OCI-LY7 (cell line): ENCODE measurements around the gene APPBP2. TPM values are rescaled to one million over a fixed set of nuclear protein-coding genes. Genes with fewer than 3 reads are reported as not detected.

Source experiments
- BruUV-seq: library from RNA; stranded (reverse); fragments of 400-500 nt; replicated peaks from 2 replicates; lab custom pipeline; 2021; lab: Mats Ljungman, UMichigan
- CTCF ChIA-PET: fragments of 300-600 bp; sonication (Branson Sonifier 250); formaldehyde crosslinking; loops from one replicate; lab custom pipeline; 2022; ENCODE audit warnings: antibody characterized with exemption; ENCODE audit not compliant: unreplicated experiment; lab: Charles Lee
- POLR2A ChIA-PET: fragments of 300-600 bp; sonication (Branson Sonifier 250); formaldehyde crosslinking; loops from one replicate; lab custom pipeline; 2022; ENCODE audit warnings: antibody characterized with exemption; lab: Charles Lee
- DNase-seq: peaks from one replicate; pipeline ENCODE4 v3.0.0-alpha.2; 2015; ENCODE audit warnings: low spot score
- H2AFZ ChIP-seq: fragments of 200-600 bp; sonication (generic), shearing (Covaris generic); 2 replicates; pipeline ENCODE4 v1.6.1; 2014; ENCODE audit warnings: mild to moderate bottlenecking, antibody characterized with exemption, low read length, moderate library complexity
- H3K27ac ChIP-seq: fragments of 200-600 bp; sonication (generic); 2 replicates; pipeline ENCODE4 v1.5.1; 2014; ENCODE audit warnings: mixed run types, low read depth, mild to moderate bottlenecking, moderate library complexity, low read length, inconsistent platforms; ENCODE audit not compliant: poor library complexity, severe bottlenecking
- H3K36me3 ChIP-seq: fragments of 200-600 bp; sonication (generic); 2 replicates; pipeline ENCODE4 v1.6.1; 2014; ENCODE audit warnings: mild to moderate bottlenecking, antibody characterized with exemption, low read length, moderate library complexity, mixed read lengths; ENCODE audit not compliant: insufficient read depth
- H3K4me1 ChIP-seq: fragments of 200-600 bp; sonication (generic); 2 replicates; pipeline ENCODE4 v1.5.1; 2014; ENCODE audit warnings: mild to moderate bottlenecking, low read length; ENCODE audit not compliant: insufficient read depth, poor library complexity, severe bottlenecking
- H3K4me2 ChIP-seq: fragments of 200-600 bp; sonication (generic); 2 replicates; pipeline ENCODE4 v1.6.1; 2014; ENCODE audit warnings: mild to moderate bottlenecking, low read length
- H3K4me3 ChIP-seq: fragments of 200-600 bp; sonication (generic); 2 replicates; pipeline ENCODE4 v1.5.1; 2014; ENCODE audit warnings: mild to moderate bottlenecking, low read depth, low read length; ENCODE audit not compliant: poor library complexity, severe bottlenecking
- H3K79me2 ChIP-seq: fragments of 200-600 bp; sonication (generic); 2 replicates; pipeline ENCODE4 v1.6.1; 2016; ENCODE audit warnings: low read depth, mild to moderate bottlenecking, low read length, moderate library complexity, mixed read lengths; ENCODE audit not compliant: insufficient read depth
- H3K9me2 ChIP-seq: fragments of 200-600 bp; sonication (generic); 2 replicates; pipeline ENCODE4 v1.6.1; 2016; ENCODE audit warnings: mild to moderate bottlenecking, low read length, mixed read lengths; ENCODE audit not compliant: insufficient read depth
- H3K9me3 ChIP-seq: fragments of 200-600 bp; sonication (generic); 2 replicates; pipeline ENCODE4 v1.6.1; 2014; ENCODE audit warnings: mild to moderate bottlenecking, mixed run types, low read length, mixed read lengths
- H4K20me1 ChIP-seq: fragments of 200-600 bp; sonication (generic); 2 replicates; pipeline ENCODE4 v1.6.1; 2014; ENCODE audit warnings: mild to moderate bottlenecking, antibody characterized with exemption, low read length, moderate library complexity, mixed read lengths; ENCODE audit not compliant: insufficient read depth
- EZH2phosphoT487 ChIP-seq: fragments of 200-600 bp; sonication (generic); IDR thresholded peaks from 2 replicates; pipeline ENCODE4 v1.6.1; 2018; ENCODE audit warnings: low read depth, borderline replicate concordance, mild to moderate bottlenecking, mixed run types, antibody characterized with exemption, low read length, moderate library complexity, mixed read lengths
- intact Hi-C: fragments of 100-400 bp; cut with micrococcal nuclease; formaldehyde crosslinking; loops from one replicate; pipeline ENCODE4 v1.10.0; 2022; ENCODE audit not compliant: unreplicated experiment
- total RNA-seq, 2 experiments: library from RNA; depleted of rRNA in 1 of 2; stranded (reverse); fragments of >200 nt in 1 of 2; shearing (Covaris generic) in 1 of 2; gene quantifications; 2 replicates each; pipeline ENCODE4 v1.2.3, GENCODE V29; 2014 to 2022
- TF ChIP-seq, protein P1 (sequence below): fragments of 200-600 bp; sonication (generic); conservative IDR thresholded peaks from 2 replicates; pipeline ENCODE4 v1.5.1; 2014; ENCODE audit warnings: mild to moderate bottlenecking, antibody characterized with exemption, low read length, moderate library complexity, mixed read lengths

The APPBP2 gene
- total RNA-seq, 2 experiments from 2014 or later = 11.8 to 28.1 TPM

DNA sequence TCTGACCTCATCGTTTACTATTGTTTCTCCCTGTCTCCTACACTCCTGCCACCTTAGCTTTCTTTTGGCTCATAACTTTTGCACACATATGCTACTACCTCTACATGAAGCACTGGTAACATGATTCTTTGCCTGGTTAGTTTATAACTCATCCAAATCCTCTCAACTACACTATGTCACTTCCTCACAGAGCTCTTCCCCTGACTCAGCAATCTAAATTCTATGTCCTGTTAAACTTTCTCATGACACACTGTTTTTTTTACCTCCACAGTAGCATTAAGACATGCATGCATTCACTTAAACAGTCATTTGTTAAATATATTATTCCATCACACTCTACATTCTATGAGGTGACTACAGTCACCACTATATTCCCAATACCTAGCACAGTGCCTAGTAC is 19.7 kb downstream of the APPBP2 start:
- peaks cover 54% of the 10 kb centered on the region for H3K79me2 ChIP-seq
- POLR2A ChIA-PET = interaction anchor here (0.6 to 0.7 kb wide), 2 partner anchors 34 to 159 kb away, joined by 3 to 4 read pairs; no protein-coding TSS in a partner anchor
- H3K9me3 ChIP-seq = no peaks in the 10 kb centered on the region
- CTCF ChIA-PET = no interaction called here
- H3K4me1 ChIP-seq = no peaks in the 10 kb centered on the region
- TF ChIP-seq, protein P1, sequence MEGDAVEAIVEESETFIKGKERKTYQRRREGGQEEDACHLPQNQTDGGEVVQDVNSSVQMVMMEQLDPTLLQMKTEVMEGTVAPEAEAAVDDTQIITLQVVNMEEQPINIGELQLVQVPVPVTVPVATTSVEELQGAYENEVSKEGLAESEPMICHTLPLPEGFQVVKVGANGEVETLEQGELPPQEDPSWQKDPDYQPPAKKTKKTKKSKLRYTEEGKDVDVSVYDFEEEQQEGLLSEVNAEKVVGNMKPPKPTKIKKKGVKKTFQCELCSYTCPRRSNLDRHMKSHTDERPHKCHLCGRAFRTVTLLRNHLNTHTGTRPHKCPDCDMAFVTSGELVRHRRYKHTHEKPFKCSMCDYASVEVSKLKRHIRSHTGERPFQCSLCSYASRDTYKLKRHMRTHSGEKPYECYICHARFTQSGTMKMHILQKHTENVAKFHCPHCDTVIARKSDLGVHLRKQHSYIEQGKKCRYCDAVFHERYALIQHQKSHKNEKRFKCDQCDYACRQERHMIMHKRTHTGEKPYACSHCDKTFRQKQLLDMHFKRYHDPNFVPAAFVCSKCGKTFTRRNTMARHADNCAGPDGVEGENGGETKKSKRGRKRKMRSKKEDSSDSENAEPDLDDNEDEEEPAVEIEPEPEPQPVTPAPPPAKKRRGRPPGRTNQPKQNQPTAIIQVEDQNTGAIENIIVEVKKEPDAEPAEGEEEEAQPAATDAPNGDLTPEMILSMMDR = no peak
- TF ChIP-seq EZH2phosphoT487 = no peak
- H3K27ac ChIP-seq = no peak overlapping the region
- H2AFZ ChIP-seq = no peak overlapping the region
- intact Hi-C loops = no loop called here
- BruUV-seq = no TSS peak
- H3K4me3 ChIP-seq = no peak overlapping the region
- no peak for DNase-seq
- H4K20me1 ChIP-seq = no peaks in the 10 kb centered on the region
- H3K4me2 ChIP-seq = no peak overlapping the region
- H3K9me2 ChIP-seq = no peaks in the 10 kb centered on the region
- peaks cover 25% of the 10 kb centered on the region for H3K36me3 ChIP-seq

DNA sequence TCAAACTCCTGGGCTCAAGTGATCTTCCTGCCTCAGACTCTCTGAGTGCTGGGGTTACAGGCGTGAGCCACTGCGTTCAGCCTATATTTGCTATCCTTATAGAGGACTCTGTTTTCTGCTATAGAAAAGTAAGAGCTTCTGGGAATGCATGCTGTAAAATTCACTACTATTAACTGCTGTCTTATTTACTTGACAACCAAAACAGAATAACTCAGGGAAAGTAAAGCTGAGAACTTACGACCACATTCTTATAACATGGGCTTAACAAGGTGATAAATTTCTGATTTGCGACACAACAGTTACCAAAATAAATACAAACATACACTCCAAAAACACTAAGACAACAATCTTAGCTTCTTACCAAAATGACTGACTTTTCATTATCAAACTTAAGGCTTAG is 23.9 kb downstream of the APPBP2 start:
- Histone ChIP-seq H3K9me3 (0 out of 2 replicates have a peak, but pooled peaks cover 6% of the 10 kb centered on the region), H2AFZ (no peak overlapping the region), H3K79me2 (peaks cover 44% of the 10 kb centered on the region; the same call in 1 of the 2 replicates), H3K4me3 (no peak overlapping the region), H4K20me1 (no peaks in the 10 kb centered on the region), H3K4me2 (no peak overlapping the region), H3K27ac (no peak overlapping the region), H3K4me1 (no peaks in the 10 kb centered on the region), H3K9me2 (no peaks in the 10 kb centered on the region), H3K36me3 (peaks cover 44% of the 10 kb centered on the region)
- no peak for TF ChIP-seq EZH2phosphoT487
- TF ChIP-seq, protein P1 = no peak
- BruUV-seq = no TSS peak
- intact Hi-C loops = no loop called here
- ChIA-PET CTCF (no interaction called here), POLR2A (interaction anchor here (0.6 to 0.7 kb wide), 3 partner anchors 13 to 688 kb away, joined by 3 to 4 read pairs (median 3); no protein-coding TSS in a partner anchor)
- no peak for DNase-seq

DNA sequence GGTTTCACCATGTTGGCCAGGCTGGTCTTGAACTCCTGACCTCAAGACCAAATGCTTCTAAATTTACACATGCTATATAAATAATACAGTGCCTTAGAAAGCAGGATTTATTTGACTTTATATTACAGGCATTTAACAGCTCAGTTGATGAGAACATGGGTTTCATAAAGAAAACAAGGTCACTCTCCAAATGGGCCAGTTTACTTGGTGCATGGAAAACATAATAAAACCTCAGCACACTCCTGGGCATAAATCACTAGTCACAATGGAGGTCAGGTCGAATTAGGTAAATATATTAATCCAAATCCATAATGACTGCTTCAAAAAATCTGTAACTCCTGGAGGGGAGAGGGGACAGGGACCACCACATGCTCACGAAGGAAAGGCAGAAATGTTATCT is 24.5 kb downstream of the APPBP2 start:
- DNase-seq = no peak
- H2AFZ ChIP-seq = no peak overlapping the region
- peaks cover 41% of the 10 kb centered on the region; the same call in 1 of the 2 replicates for H3K79me2 ChIP-seq
- ChIA-PET POLR2A (interaction anchor here (0.6 to 0.8 kb wide), 2 partner anchors 101 to 689 kb away, joined by 3 read pairs; no protein-coding TSS in a partner anchor), CTCF (no interaction called here)
- intact Hi-C loops = no loop called here
- H3K27ac ChIP-seq = no peak overlapping the region
- peaks cover 49% of the 10 kb centered on the region for H3K36me3 ChIP-seq
- H3K4me2 ChIP-seq = no peak overlapping the region
- H3K4me3 ChIP-seq = no peak overlapping the region
- BruUV-seq = no TSS peak
- H3K9me2 ChIP-seq = no peaks in the 10 kb centered on the region
- H3K4me1 ChIP-seq = no peaks in the 10 kb centered on the region
- H4K20me1 ChIP-seq = no peaks in the 10 kb centered on the region
- H3K9me3 ChIP-seq = 0 out of 2 replicates have a peak, but pooled peaks cover 6% of the 10 kb centered on the region
- no peak for TF ChIP-seq EZH2phosphoT487
- TF ChIP-seq, protein P1 = no peak
